WTC11 (cell line): ENCODE results near the gene FANCL. TPM values are rescaled to one million over a fixed set of nuclear protein-coding genes. Genes with fewer than 3 reads are reported as not detected.

Experiments
- ATAC-seq: fragments of 200-7000 bp; cut with Tn5 transposase; 2 replicates; pipeline ENCODE4 v1.10.0; 2021; ENCODE audit warnings: mild to moderate bottlenecking, moderate library complexity
- CTCF ChIA-PET: fragments of 300-600 bp; sonication (Branson Sonifier 250); formaldehyde crosslinking; loops from one replicate; lab custom pipeline; 2021; ENCODE audit warnings: antibody characterized with exemption; lab: Charles Lee
- POLR2A ChIA-PET: fragments of 350-600 bp; sonication (Branson Sonifier 250); formaldehyde crosslinking; loops from one replicate; lab custom pipeline; 2021; ENCODE audit warnings: antibody characterized with exemption; lab: Charles Lee
- DNase-seq: peaks from one replicate; pipeline ENCODE4 v3.0.0; 2021; ENCODE audit warnings: low spot score
- H3K27ac Mint-ChIP-seq: 2 replicates; pipeline ENCODE4 v1.8.0; 2021; ENCODE audit warnings: mixed read lengths
- H3K27me3 Mint-ChIP-seq: 2 replicates; pipeline ENCODE4 v1.8.0; 2021; ENCODE audit warnings: low read depth, mild to moderate bottlenecking, moderate library complexity, mixed read lengths
- H3K36me3 Mint-ChIP-seq: 2 replicates; pipeline ENCODE4 v1.8.0; 2021; ENCODE audit warnings: mixed read lengths
- H3K4me1 Mint-ChIP-seq: 2 replicates; pipeline ENCODE4 v1.8.0; 2022; ENCODE audit warnings: mixed read lengths
- H3K4me3 Mint-ChIP-seq: 2 replicates; pipeline ENCODE4 v1.8.0; 2021; ENCODE audit warnings: mild to moderate bottlenecking, moderate library complexity, mixed read lengths
- H3K9me3 Mint-ChIP-seq: 2 replicates; pipeline ENCODE4 v1.8.0; 2021; ENCODE audit warnings: mixed read lengths
- ARID4B ChIP-seq: sonication (generic); formaldehyde crosslinking; IDR thresholded peaks from 2 replicates; pipeline ENCODE4 v1.8.0; 2023; ENCODE audit warnings: missing genetic modification reagents, mild to moderate bottlenecking, borderline replicate concordance
- ATF3 ChIP-seq: sonication (generic); formaldehyde crosslinking; conservative IDR thresholded peaks from 2 replicates; pipeline ENCODE4 v1.8.1; 2022; ENCODE audit warnings: mild to moderate bottlenecking, missing genetic modification reagents
- E2F4 ChIP-seq: sonication (generic); formaldehyde crosslinking; IDR thresholded peaks from 2 replicates; pipeline ENCODE4 v1.8.1; 2022; ENCODE audit warnings: low read depth, mild to moderate bottlenecking, moderate library complexity, missing genetic modification reagents, borderline replicate concordance
- EMX1 ChIP-seq: fragments of 250-450 bp; sonication (Bioruptor Pico); IDR thresholded peaks from 2 replicates; pipeline ENCODE4 v1.8.0; 2021; ENCODE audit warnings: mild to moderate bottlenecking
- FOXJ3 ChIP-seq: sonication (generic); formaldehyde crosslinking; IDR thresholded peaks from 2 replicates; pipeline ENCODE4 v1.9.0; 2021; ENCODE audit warnings: missing genetic modification reagents, mild to moderate bottlenecking, borderline replicate concordance
- HMGA2 ChIP-seq: fragments of 250-450 bp; sonication (Bioruptor Pico); IDR thresholded peaks from 2 replicates; pipeline ENCODE4 v1.4.0; 2021; ENCODE audit warnings: mild to moderate bottlenecking, moderate library complexity
- HMGXB4 ChIP-seq: sonication (generic); formaldehyde crosslinking; IDR thresholded peaks from 2 replicates; pipeline ENCODE4 v1.8.1; 2023; ENCODE audit warnings: mild to moderate bottlenecking, moderate library complexity, missing genetic modification reagents
- IRF2 ChIP-seq: sonication (generic); formaldehyde crosslinking; IDR thresholded peaks from 2 replicates; pipeline ENCODE4 v1.8.0; 2022; ENCODE audit warnings: low read depth, missing genetic modification reagents, borderline replicate concordance
- MLX ChIP-seq: sonication (generic); formaldehyde crosslinking; IDR thresholded peaks from 2 replicates; pipeline ENCODE4 v1.8.1; 2023; ENCODE audit warnings: mild to moderate bottlenecking, missing genetic modification reagents, moderate library complexity
- NFATC4 ChIP-seq: fragments of 250-450 bp; sonication (Bioruptor Pico); IDR thresholded peaks from 2 replicates; pipeline ENCODE4 v1.9.0; 2021; ENCODE audit warnings: mild to moderate bottlenecking
- NFYB ChIP-seq: sonication (generic); formaldehyde crosslinking; conservative IDR thresholded peaks from 2 replicates; pipeline ENCODE4 v1.8.0; 2022; ENCODE audit warnings: low read depth, missing genetic modification reagents
- NR3C1 ChIP-seq: sonication (generic); formaldehyde crosslinking; conservative IDR thresholded peaks from 2 replicates; pipeline ENCODE4 v1.8.1; 2023; ENCODE audit warnings: low read depth, mild to moderate bottlenecking, missing genetic modification reagents
- OVOL2 ChIP-seq: fragments of 250-450 bp; sonication (Bioruptor Pico); IDR thresholded peaks from 2 replicates; pipeline ENCODE4 v1.9.0; 2021; ENCODE audit warnings: mild to moderate bottlenecking, borderline replicate concordance
- TCF7 ChIP-seq: sonication (generic); formaldehyde crosslinking; IDR thresholded peaks from 2 replicates; pipeline ENCODE4 v1.8.0; 2022; ENCODE audit warnings: mild to moderate bottlenecking, low read depth, missing genetic modification reagents, moderate library complexity
- TP53 ChIP-seq: sonication (generic); formaldehyde crosslinking; IDR thresholded peaks from 2 replicates; pipeline ENCODE4 v1.8.1; 2023; ENCODE audit warnings: mild to moderate bottlenecking, missing genetic modification reagents
- ZBTB21 ChIP-seq: sonication (generic); formaldehyde crosslinking; IDR thresholded peaks from 2 replicates; pipeline ENCODE4 v1.8.1; 2023; ENCODE audit warnings: mild to moderate bottlenecking, missing genetic modification reagents, borderline replicate concordance
- ZNF121 ChIP-seq: sonication (generic); formaldehyde crosslinking; IDR thresholded peaks from 2 replicates; pipeline ENCODE4 v1.8.0; 2023; ENCODE audit warnings: missing genetic modification reagents
- ZNF138 ChIP-seq: sonication (generic); formaldehyde crosslinking; conservative IDR thresholded peaks from 2 replicates; pipeline ENCODE4 v1.8.1; 2022; ENCODE audit warnings: mild to moderate bottlenecking, moderate library complexity, missing genetic modification reagents
- ZNF263 ChIP-seq: sonication (generic); formaldehyde crosslinking; IDR thresholded peaks from 2 replicates; pipeline ENCODE4 v1.8.1; 2022; ENCODE audit warnings: low read depth, mild to moderate bottlenecking, moderate library complexity, missing genetic modification reagents
- ZNF317 ChIP-seq: sonication (generic); formaldehyde crosslinking; IDR thresholded peaks from 2 replicates; pipeline ENCODE4 v1.8.1; 2023; ENCODE audit warnings: low read depth, mild to moderate bottlenecking, moderate library complexity, missing genetic modification reagents, borderline replicate concordance
- ZNF416 ChIP-seq: fragments of 250-450 bp; sonication (Bioruptor Pico); IDR thresholded peaks from 2 replicates; pipeline ENCODE4 v1.9.0; 2021; ENCODE audit warnings: mild to moderate bottlenecking, inconsistent platforms
- ZNF512 ChIP-seq: sonication (generic); formaldehyde crosslinking; IDR thresholded peaks from 2 replicates; pipeline ENCODE4 v1.8.1; 2022; ENCODE audit warnings: missing genetic modification reagents, borderline replicate concordance
- total RNA-seq: library from RNA; stranded (reverse); gene quantifications from 3 replicates; pipeline ENCODE4 v1.2.3, GENCODE V29; 2021

Gene FANCL
- total RNA-seq, 1 experiment from 2014 or later = 38.8 TPM

- TF ChIP-seq ARID4B (CRISPR knock-in tag) (no peak), NFYB (CRISPR knock-in tag) (no peak), TCF7 (no peak), IRF2 (CRISPR knock-in tag) (no peak), ZNF263 (CRISPR knock-in tag) (no peak), NR3C1 (CRISPR knock-in tag) (no peak), TP53 (CRISPR knock-in tag) (no peak), FOXJ3 (CRISPR knock-in tag) (no peak), ZNF121 (CRISPR knock-in tag) (no peak), MLX (CRISPR knock-in tag) (no peak)
These were observed 118.6 kb downstream of the FANCL start (continued) for GRCh38 chr2:58122540-58122939.

- Mint-ChIP-seq H3K27me3 (no peaks in the 10 kb centered on the region), H3K9me3 (peaks cover 26% of the 10 kb centered on the region), H3K4me1 (no peaks in the 10 kb centered on the region), H3K27ac (no peak overlapping the region; the same call in 1 of the 2 replicates), H3K36me3 (peaks cover 34% of the 10 kb centered on the region), H3K4me3 (no peak overlapping the region)
- ATAC-seq (no peak), DNase-seq (no peak)
- ChIA-PET POLR2A (no interaction called here), CTCF (no interaction called here)
- TF ChIP-seq ZBTB21 = no peak
- TF ChIP-seq ZNF138 (CRISPR knock-in tag) = no peak
- TF ChIP-seq EMX1 = no peak
- TF ChIP-seq MLX (CRISPR knock-in tag) = no peak
- no peak for TF ChIP-seq ZNF416
- no peak for TF ChIP-seq ZNF317 (CRISPR knock-in tag)
- TF ChIP-seq HMGA2 (CRISPR knock-in tag) = no peak
- no peak for TF ChIP-seq ARID4B (CRISPR knock-in tag)
- no peak for TF ChIP-seq ZNF512 (CRISPR knock-in tag)
- TF ChIP-seq NFATC4 (CRISPR knock-in tag) = no peak
- TF ChIP-seq OVOL2 (CRISPR knock-in tag) = no peak
- TF ChIP-seq HMGXB4 (CRISPR knock-in tag) = no peak
- TF ChIP-seq E2F4 (CRISPR knock-in tag) = no peak
- no peak for TF ChIP-seq ATF3
These were observed 119.1 kb downstream of the FANCL start for GRCh38 chr2:58122040-58122439.
